Right cardiac atrium (tissue), 5 donors: ENCODE results near the gene PRDM16. TPM values are rescaled to one million over a fixed set of nuclear protein-coding genes. Genes with fewer than 3 reads are reported as not detected.

Experiments used
- ATAC-seq, 2 donors: fragments of 200-7000 bp; cut with Tn5 transposase; one replicate each; pipeline versions ENCODE4 v1.8.0 to v1.9.1; 2020; ENCODE audit warnings: moderate library complexity in 2 of 2, mild to moderate bottlenecking in 1 of 2
- DNase-seq, 3 donors: peaks; one replicate each; pipeline ENCODE4 v3.0.0-alpha.2; 2020
- H3K27ac ChIP-seq: one replicate; pipeline ENCODE4 v1.5.1; 2013; ENCODE audit warnings: mild to moderate bottlenecking, low read length, control low read depth, moderate library complexity
- H3K27me3 ChIP-seq: one replicate; pipeline ENCODE4 v1.6.1; 2013; ENCODE audit not compliant: control insufficient read depth, insufficient read depth
- H3K4me1 ChIP-seq: one replicate; pipeline ENCODE4 v1.6.1; 2013; ENCODE audit warnings: low read length; ENCODE audit not compliant: control insufficient read depth, insufficient read depth
- H3K4me3 ChIP-seq: one replicate; pipeline ENCODE4 v1.5.1; 2013; ENCODE audit warnings: low read length, control low read depth
- H3K9me3 ChIP-seq: one replicate; pipeline ENCODE4 v1.6.1; 2013; ENCODE audit warnings: low read length; ENCODE audit not compliant: control insufficient read depth
- WGBS: extraction: QIAGEN DNeasy Blood & Tissue Kit; methylation state at CpG from one replicate; pipeline ENCODE4 v1.1.7; 2013; 5-methylcytosine and 5-hydroxymethylcytosine counted together
- intact Hi-C, 4 donors: fragments of 100-400 bp; cut with DNase I; formaldehyde crosslinking; loops; one replicate each; pipeline versions ENCODE4 v1.11.0 to v1.14.0; 2022 to 2023
- polyA plus RNA-seq: library from polyadenylated mRNA; stranded (reverse); fragments of 200-250 nt; gene quantifications from one replicate; pipeline ENCODE4 v1.2.3, GENCODE V29; 2013
- total RNA-seq, 4 donors: library from RNA; stranded (reverse); fragmentation: NEBNext Ultra II Directional; extraction: Animal tissue kit (Norgen Biotek cat#: 25700); gene quantifications; one replicate each; pipeline ENCODE4 v1.2.1, GENCODE V29; 2021
- donor health status: healthy with polysubstance abuse.
- donor health status: DM: no; HTN: yes; CAD: no.
- donor health status: DM: no; HTN: no; CAD: no.
- donor health status: DM: no; HTN: yes; CAD: no; lungs with severe emphysema.
- donor health status: DM: yes; HTN: yes; CAD: no.

The PRDM16 gene
- total and polyA plus RNA-seq, 5 donors, result 1.1 to 2.9 (median 1.9) TPM

GRCh38 chr1:3121401-3122210 lies 52.6 kb downstream of the PRDM16 start:
- H3K4me1 ChIP-seq, result peaks cover 5% of the 10 kb centered on the region
- no peak overlapping the region for H3K27ac ChIP-seq
- intact Hi-C loops, result no loop called here
- peak in 1 of 2 donors; percentile 71 for ATAC-seq
- no peaks in the 10 kb centered on the region for H3K27me3 ChIP-seq
- WGBS, result 74% methylated on average over 46 of the region's 46 CpGs
- no peaks in the 10 kb centered on the region for H3K9me3 ChIP-seq
- peak in 1 of 3 donors; percentile 44 for DNase-seq
- no peak overlapping the region for H3K4me3 ChIP-seq

- Histone ChIP-seq H3K9me3 (no peaks in the 10 kb centered on the region), H3K27me3 (no peaks in the 10 kb centered on the region), H3K4me1 (peaks cover 5% of the 10 kb centered on the region), H3K4me3 (no peak overlapping the region), H3K27ac (no peak overlapping the region)
- 79% methylated on average over 12 of the region's 12 CpGs for WGBS
- DNase-seq (no peak), ATAC-seq (no peak)
- intact Hi-C loops, result no loop called here
These were observed 53.3 kb downstream of the PRDM16 start for GRCh38 chr1:3122311-3122710.

GRCh38 chr1:3124246-3124645 lies 55.2 kb downstream of the PRDM16 start:
- intact Hi-C loops, result no loop called here
- no peak overlapping the region for H3K27ac ChIP-seq
- ATAC-seq (no peak), DNase-seq (no peak)
- H3K4me1 ChIP-seq, result peaks cover 5% of the 10 kb centered on the region
- no peak overlapping the region for H3K4me3 ChIP-seq
- H3K27me3 ChIP-seq, result no peaks in the 10 kb centered on the region
- no peaks in the 10 kb centered on the region for H3K9me3 ChIP-seq
- WGBS, result 81% methylated on average over 3 of the region's 3 CpGs

GRCh38 chr1:3125078-3125477 lies 56.1 kb downstream of the PRDM16 start:
- intact Hi-C loops, result no loop called here
- Histone ChIP-seq H3K4me3 (no peak overlapping the region), H3K27me3 (no peaks in the 10 kb centered on the region), H3K27ac (no peak overlapping the region), H3K4me1 (peaks cover 5% of the 10 kb centered on the region), H3K9me3 (no peaks in the 10 kb centered on the region)
- DNase-seq (no peak), ATAC-seq (no peak)
- 90% methylated on average over 15 of the region's 15 CpGs for WGBS

GRCh38 chr1:3125546-3126368 lies 56.8 kb downstream of the PRDM16 start:
- Histone ChIP-seq H3K27ac (no peak overlapping the region), H3K4me3 (no peak overlapping the region), H3K9me3 (no peaks in the 10 kb centered on the region), H3K4me1 (peaks cover 5% of the 10 kb centered on the region), H3K27me3 (no peaks in the 10 kb centered on the region)
- DNase-seq (no peak), ATAC-seq (no peak)
- WGBS, result 90% methylated on average over 47 of the region's 47 CpGs
- intact Hi-C loops, result no loop called here

- H3K9me3 ChIP-seq, result no peaks in the 10 kb centered on the region
- no peaks in the 10 kb centered on the region for H3K27me3 ChIP-seq
- intact Hi-C loops, result no loop called here
- H3K4me1 ChIP-seq, result peaks cover 5% of the 10 kb centered on the region
- ATAC-seq (peak in 1 of 2 donors; percentile 55), DNase-seq (no peak)
- WGBS, result 48% methylated on average over 28 of the region's 28 CpGs
- H3K27ac ChIP-seq, result peak overlapping the region; percentile 65
- H3K4me3 ChIP-seq, result no peak overlapping the region
These were observed 58.0 kb downstream of the PRDM16 start for GRCh38 chr1:3126756-3127678.

GRCh38 chr1:3127738-3128137 lies 58.7 kb downstream of the PRDM16 start:
- 60% methylated on average over 12 of the region's 12 CpGs for WGBS
- Histone ChIP-seq H3K27me3 (no peaks in the 10 kb centered on the region), H3K27ac (peak overlapping the region; percentile 2), H3K4me1 (peaks cover 5% of the 10 kb centered on the region), H3K4me3 (no peak overlapping the region), H3K9me3 (no peaks in the 10 kb centered on the region)
- ATAC-seq (peak; percentile 13 to 57), DNase-seq (peak; percentile 48 to 83 (median 81))
- intact Hi-C loops, result no loop called here

- H3K9me3 ChIP-seq, result no peaks in the 10 kb centered on the region
- WGBS, result 76% methylated on average over 26 of the region's 26 CpGs
- no peak overlapping the region for H3K4me3 ChIP-seq
- no peaks in the 10 kb centered on the region for H3K27me3 ChIP-seq
- no peak overlapping the region for H3K27ac ChIP-seq
- intact Hi-C loops, result no loop called here
- peaks cover 5% of the 10 kb centered on the region for H3K4me1 ChIP-seq
- ATAC-seq (peak in 1 of 2 donors; percentile 60), DNase-seq (peak in 2 of 3 donors; percentile 49 to 77)
These were observed 59.6 kb downstream of the PRDM16 start for GRCh38 chr1:3128431-3129132.

GRCh38 chr1:3129133-3129490 lies 60.1 kb downstream of the PRDM16 start:
- H3K4me1 ChIP-seq, result peaks cover 5% of the 10 kb centered on the region
- WGBS, result 84% methylated on average over 8 of the region's 8 CpGs

GRCh38 chr1:3130268-3130667 lies 61.3 kb downstream of the PRDM16 start:
- ATAC-seq (no peak), DNase-seq (no peak)
- Histone ChIP-seq H3K4me1 (peaks cover 5% of the 10 kb centered on the region), H3K27ac (no peak overlapping the region), H3K4me3 (no peak overlapping the region), H3K9me3 (no peaks in the 10 kb centered on the region), H3K27me3 (no peaks in the 10 kb centered on the region)
- intact Hi-C loops, result no loop called here
- WGBS, result 83% methylated on average over 13 of the region's 13 CpGs

More at GRCh38 chr1:3129133-3129490, 60.1 kb downstream of the PRDM16 start:
- no peak overlapping the region for H3K27ac ChIP-seq
- no peak for DNase-seq
- H3K9me3 ChIP-seq, result no peaks in the 10 kb centered on the region
- H3K4me3 ChIP-seq, result no peak overlapping the region
- H3K27me3 ChIP-seq, result no peaks in the 10 kb centered on the region
- intact Hi-C loops, result no loop called here
- no peak for ATAC-seq
